ENCODE measurements around the gene DTNBP1.

DTNBP1 gene

GRCh38 chr6:15616261-15616660 is 46.6 kb downstream of the DTNBP1 start:
- no peak for TF ChIP-seq YY1 (IDR thresholded peaks at IDR 0.05; ENCODE audit: insufficient read depth, insufficient read length)
- TF ChIP-seq ZNF274 (IDR thresholded peaks at IDR 0.05; ENCODE audit: low read depth, low read length) = no peak
- Histone ChIP-seq H3K27me3 (ENCODE audit: insufficient read depth, insufficient read length) (no peaks in the 10 kb centered on the region), H3K9me3 (ENCODE audit: insufficient read depth, low read length) (peaks cover 5% of the 10 kb centered on the region; the same call in 1 of the 2 replicates)

DNA sequence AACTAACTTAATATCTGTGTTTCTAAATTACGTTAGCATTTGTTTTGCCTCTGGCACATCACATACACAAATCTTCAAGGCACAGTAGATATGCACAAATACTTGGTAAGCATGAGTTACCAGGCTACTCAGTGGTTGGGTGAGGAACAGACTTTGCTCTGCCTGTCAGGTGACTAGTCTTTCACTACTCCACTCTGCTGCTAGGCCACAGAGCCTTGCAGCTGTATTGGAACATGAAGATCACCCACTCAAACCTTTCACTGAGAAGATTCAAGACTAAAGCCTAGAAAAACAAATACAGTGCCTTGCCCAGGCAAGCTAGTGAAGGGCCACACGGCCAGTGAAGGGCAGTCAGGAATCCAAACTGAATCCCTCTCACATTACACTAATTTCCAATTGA is 47.0 kb downstream of the DTNBP1 start:
- no peak overlapping the region for H3K4me3 ChIP-seq (ENCODE audit: insufficient read length, low read depth)
- H3K9me3 ChIP-seq (ENCODE audit: insufficient read depth, low read length) = peaks cover 5% of the 10 kb centered on the region; the same call in 1 of the 2 replicates
- TF ChIP-seq SUZ12 (IDR thresholded peaks at IDR 0.05; ENCODE audit: extremely low read depth, insufficient read depth, insufficient read length) (no peak), ZNF274 (IDR thresholded peaks at IDR 0.05; ENCODE audit: low read depth, low read length) (no peak), YY1 (IDR thresholded peaks at IDR 0.05; ENCODE audit: insufficient read depth, insufficient read length) (no peak)
- DNase-seq (ENCODE audit: low read depth, low spot score) = no peak
- H3K9ac ChIP-seq (ENCODE audit: insufficient read length, low read depth) = no peak overlapping the region
- no peaks in the 10 kb centered on the region for H3K27me3 ChIP-seq (ENCODE audit: insufficient read depth, insufficient read length)
- peaks cover 8% of the 10 kb centered on the region for H3K36me3 ChIP-seq (ENCODE audit: insufficient read depth, insufficient read length, low read length)
- no peaks in the 10 kb centered on the region for H3K4me1 ChIP-seq (ENCODE audit: insufficient read depth, insufficient read length)

More at GRCh38 chr6:15616261-15616660, 46.6 kb downstream of the DTNBP1 start:
- H3K9ac ChIP-seq (ENCODE audit: insufficient read length, low read depth) = no peak overlapping the region
- H3K36me3 ChIP-seq (ENCODE audit: insufficient read depth, insufficient read length, low read length) = peaks cover 8% of the 10 kb centered on the region
- DNase-seq (ENCODE audit: low read depth, low spot score) = no peak
- H3K4me3 ChIP-seq (ENCODE audit: insufficient read length, low read depth) = no peak overlapping the region
- no peaks in the 10 kb centered on the region for H3K4me1 ChIP-seq (ENCODE audit: insufficient read depth, insufficient read length)

DNA sequence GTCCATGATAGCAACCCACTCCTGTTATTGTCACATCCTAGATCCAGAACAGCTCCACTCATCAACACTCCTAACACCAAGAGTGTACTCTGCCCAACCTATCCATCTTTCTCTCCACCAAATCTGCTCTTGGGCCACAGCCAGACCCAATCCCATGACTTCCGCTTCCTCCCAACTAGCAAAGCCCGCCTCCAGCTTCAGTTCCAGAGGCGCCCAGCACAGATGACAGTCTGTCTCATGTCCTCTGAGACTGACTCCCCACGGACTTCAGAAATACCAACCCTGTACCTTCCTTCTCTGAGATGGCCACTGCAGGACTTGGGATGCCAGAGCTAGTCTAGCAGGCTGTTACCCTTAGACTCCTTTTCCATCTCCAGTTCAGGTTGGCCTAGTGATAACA is 48.6 kb downstream of the DTNBP1 start:
- DNase-seq (ENCODE audit: low read depth, low spot score) = no peak
- TF ChIP-seq YY1 (IDR thresholded peaks at IDR 0.05; ENCODE audit: insufficient read depth, insufficient read length) = no peak
- no peak for TF ChIP-seq SUZ12 (IDR thresholded peaks at IDR 0.05; ENCODE audit: extremely low read depth, insufficient read depth, insufficient read length)
- no peak for TF ChIP-seq ZNF274 (IDR thresholded peaks at IDR 0.05; ENCODE audit: low read depth, low read length)
- H3K4me3 ChIP-seq (ENCODE audit: insufficient read length, low read depth) = no peak overlapping the region
- H3K4me1 ChIP-seq (ENCODE audit: insufficient read depth, insufficient read length) = no peaks in the 10 kb centered on the region
- no peak overlapping the region for H3K9ac ChIP-seq (ENCODE audit: insufficient read length, low read depth)
- peaks cover 12% of the 10 kb centered on the region for H3K36me3 ChIP-seq (ENCODE audit: insufficient read depth, insufficient read length, low read length)
- H3K27me3 ChIP-seq (ENCODE audit: insufficient read depth, insufficient read length) = no peaks in the 10 kb centered on the region
- peaks cover 5% of the 10 kb centered on the region; the same call in 1 of the 2 replicates for H3K9me3 ChIP-seq (ENCODE audit: insufficient read depth, low read length)

DNA sequence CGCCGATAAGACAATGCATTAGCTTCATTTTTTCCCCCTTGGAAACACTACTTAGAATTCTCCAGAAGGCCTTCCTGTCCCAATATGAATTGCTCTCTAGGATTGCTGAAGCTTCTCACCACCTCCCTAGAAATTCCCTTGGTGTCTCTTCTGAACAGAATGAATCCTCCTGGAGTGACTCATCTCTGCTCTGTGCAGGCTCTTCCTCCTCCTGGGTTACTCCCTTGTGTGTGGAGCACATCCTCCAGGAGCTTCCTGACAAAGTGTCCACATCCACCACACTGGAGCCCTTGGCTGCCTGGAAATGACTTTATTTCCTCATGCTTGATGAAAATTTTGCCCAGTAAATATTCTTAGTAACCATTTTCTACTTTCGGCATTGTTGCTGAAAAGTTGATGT is 54.4 kb downstream of the DTNBP1 start:
- Histone ChIP-seq H3K4me3 (ENCODE audit: insufficient read length, low read depth) (no peak overlapping the region), H3K27me3 (ENCODE audit: insufficient read depth, insufficient read length) (no peaks in the 10 kb centered on the region), H3K9ac (ENCODE audit: insufficient read length, low read depth) (no peak overlapping the region), H3K9me3 (ENCODE audit: insufficient read depth, low read length) (no peaks in the 10 kb centered on the region; the same call in 1 of the 2 replicates), H3K4me1 (ENCODE audit: insufficient read depth, insufficient read length) (no peaks in the 10 kb centered on the region), H3K36me3 (ENCODE audit: insufficient read depth, insufficient read length, low read length) (peaks cover 4% of the 10 kb centered on the region)
- no peak for DNase-seq (ENCODE audit: low read depth, low spot score)
- no peak for TF ChIP-seq ZNF274 (IDR thresholded peaks at IDR 0.05; ENCODE audit: low read depth, low read length)

DNA sequence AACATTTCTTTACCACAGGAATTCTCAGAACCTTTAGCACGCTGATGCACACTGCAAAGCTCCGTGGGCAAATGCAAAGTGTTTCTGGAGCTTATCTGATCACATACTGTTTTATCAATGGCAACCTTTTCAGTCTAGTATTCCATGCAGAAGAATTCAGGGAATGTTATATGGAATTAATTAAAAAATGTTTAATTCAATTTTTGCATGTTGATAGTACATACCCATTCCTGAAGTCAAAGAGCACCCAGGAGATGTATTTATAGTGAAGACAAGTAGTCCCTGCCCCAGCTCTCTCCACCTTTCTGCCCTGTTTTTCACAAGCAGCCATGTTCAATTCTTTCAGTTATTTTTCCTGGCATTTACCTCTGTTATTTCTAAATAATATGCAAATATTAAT is 55.2 kb downstream of the DTNBP1 start:
- Histone ChIP-seq H3K4me3 (ENCODE audit: insufficient read length, low read depth) (no peak overlapping the region), H3K9ac (ENCODE audit: insufficient read length, low read depth) (no peak overlapping the region), H3K27me3 (ENCODE audit: insufficient read depth, insufficient read length) (no peaks in the 10 kb centered on the region), H3K4me1 (ENCODE audit: insufficient read depth, insufficient read length) (no peaks in the 10 kb centered on the region), H3K9me3 (ENCODE audit: insufficient read depth, low read length) (no peaks in the 10 kb centered on the region; the same call in 1 of the 2 replicates), H3K36me3 (ENCODE audit: insufficient read depth, insufficient read length, low read length) (peaks cover 4% of the 10 kb centered on the region)
- no peak for DNase-seq (ENCODE audit: low read depth, low spot score)
- TF ChIP-seq SUZ12 (IDR thresholded peaks at IDR 0.05; ENCODE audit: extremely low read depth, insufficient read depth, insufficient read length) = no peak
- TF ChIP-seq ZNF274 (IDR thresholded peaks at IDR 0.05; ENCODE audit: low read depth, low read length) = no peak
- TF ChIP-seq YY1 (IDR thresholded peaks at IDR 0.05; ENCODE audit: insufficient read depth, insufficient read length) = no peak

- TF ChIP-seq YY1 (IDR thresholded peaks at IDR 0.05; ENCODE audit: insufficient read depth, insufficient read length) = no peak
- H3K4me3 ChIP-seq (ENCODE audit: insufficient read length, low read depth) = no peak overlapping the region
- H3K9me3 ChIP-seq (ENCODE audit: insufficient read depth, low read length) = no peaks in the 10 kb centered on the region
- H3K27me3 ChIP-seq (ENCODE audit: insufficient read depth, insufficient read length) = no peaks in the 10 kb centered on the region
- no peaks in the 10 kb centered on the region for H3K4me1 ChIP-seq (ENCODE audit: insufficient read depth, insufficient read length)
- no peak for DNase-seq (ENCODE audit: low read depth, low spot score)
- no peak overlapping the region for H3K9ac ChIP-seq (ENCODE audit: insufficient read length, low read depth)
- peaks cover 4% of the 10 kb centered on the region for H3K36me3 ChIP-seq (ENCODE audit: insufficient read depth, insufficient read length, low read length)
Observed at GRCh38 chr6:15606347-15606746, 56.5 kb downstream of the DTNBP1 start.

DNA sequence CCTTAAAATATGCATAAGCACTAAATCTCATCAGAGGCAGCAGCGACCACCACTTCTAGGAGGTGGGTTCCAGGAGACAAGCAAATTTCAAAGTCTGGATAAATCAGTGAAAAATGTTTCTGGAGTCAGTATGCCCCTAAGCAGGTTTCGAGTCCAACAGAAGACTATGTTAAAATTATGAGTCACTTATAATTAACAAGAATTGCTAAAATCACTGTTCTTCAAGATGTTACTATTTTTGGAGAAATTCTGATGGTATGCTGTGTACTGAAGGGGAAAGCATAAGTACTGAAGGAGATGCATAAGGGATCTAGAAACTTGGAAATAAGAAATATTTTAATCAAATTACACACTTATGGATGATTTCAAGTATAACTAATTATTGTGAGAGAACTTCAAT is 58.0 kb downstream of the DTNBP1 start:
- no peak overlapping the region for H3K9ac ChIP-seq (ENCODE audit: insufficient read length, low read depth)
- TF ChIP-seq YY1 (IDR thresholded peaks at IDR 0.05; ENCODE audit: insufficient read depth, insufficient read length) (no peak), ZNF274 (IDR thresholded peaks at IDR 0.05; ENCODE audit: low read depth, low read length) (no peak), SUZ12 (IDR thresholded peaks at IDR 0.05; ENCODE audit: extremely low read depth, insufficient read depth, insufficient read length) (no peak)
- H3K4me3 ChIP-seq (ENCODE audit: insufficient read length, low read depth) = no peak overlapping the region
- H3K36me3 ChIP-seq (ENCODE audit: insufficient read depth, insufficient read length, low read length) = peaks cover 4% of the 10 kb centered on the region
- no peaks in the 10 kb centered on the region for H3K9me3 ChIP-seq (ENCODE audit: insufficient read depth, low read length)
- DNase-seq (ENCODE audit: low read depth, low spot score) = no peak
- no peaks in the 10 kb centered on the region for H3K27me3 ChIP-seq (ENCODE audit: insufficient read depth, insufficient read length)
- no peaks in the 10 kb centered on the region for H3K4me1 ChIP-seq (ENCODE audit: insufficient read depth, insufficient read length)

GRCh38 chr6:15602154-15602553 is 60.7 kb downstream of the DTNBP1 start:
- H3K9ac ChIP-seq (ENCODE audit: insufficient read length, low read depth) = no peak overlapping the region
- no peaks in the 10 kb centered on the region for H3K4me1 ChIP-seq (ENCODE audit: insufficient read depth, insufficient read length)
- H3K27me3 ChIP-seq (ENCODE audit: insufficient read depth, insufficient read length) = no peaks in the 10 kb centered on the region
- H3K9me3 ChIP-seq (ENCODE audit: insufficient read depth, low read length) = no peaks in the 10 kb centered on the region
- H3K4me3 ChIP-seq (ENCODE audit: insufficient read length, low read depth) = no peak overlapping the region
- no peaks in the 10 kb centered on the region for H3K36me3 ChIP-seq (ENCODE audit: insufficient read depth, insufficient read length, low read length)
- TF ChIP-seq ZNF274 (IDR thresholded peaks at IDR 0.05; ENCODE audit: low read depth, low read length) = no peak
- no peak for TF ChIP-seq YY1 (IDR thresholded peaks at IDR 0.05; ENCODE audit: insufficient read depth, insufficient read length)
- TF ChIP-seq SUZ12 (IDR thresholded peaks at IDR 0.05; ENCODE audit: extremely low read depth, insufficient read depth, insufficient read length) = no peak
- DNase-seq (ENCODE audit: low read depth, low spot score) = no peak

All from NT2/D1 (cell line).